GM12865 (cell line): ENCODE results near the gene URGCP.

Experiments
- DNase-seq: peaks from one replicate; pipeline ENCODE4 v3.0.0; 2010; ENCODE audit warnings: low read depth
- H3K4me3 ChIP-seq: 2 replicates; pipeline ENCODE4 v1.5.1; 2011; ENCODE audit warnings: mild to moderate bottlenecking, low read depth, low read length, control low read depth
- CTCF ChIP-seq: IDR thresholded peaks from 2 replicates; pipeline ENCODE4 v1.5.1; 2011; ENCODE audit warnings: low read length, control low read depth, low read depth, inconsistent platforms; ENCODE audit not compliant: insufficient read depth; ENCODE audit errors: missing control alignments

Gene URGCP

DNA sequence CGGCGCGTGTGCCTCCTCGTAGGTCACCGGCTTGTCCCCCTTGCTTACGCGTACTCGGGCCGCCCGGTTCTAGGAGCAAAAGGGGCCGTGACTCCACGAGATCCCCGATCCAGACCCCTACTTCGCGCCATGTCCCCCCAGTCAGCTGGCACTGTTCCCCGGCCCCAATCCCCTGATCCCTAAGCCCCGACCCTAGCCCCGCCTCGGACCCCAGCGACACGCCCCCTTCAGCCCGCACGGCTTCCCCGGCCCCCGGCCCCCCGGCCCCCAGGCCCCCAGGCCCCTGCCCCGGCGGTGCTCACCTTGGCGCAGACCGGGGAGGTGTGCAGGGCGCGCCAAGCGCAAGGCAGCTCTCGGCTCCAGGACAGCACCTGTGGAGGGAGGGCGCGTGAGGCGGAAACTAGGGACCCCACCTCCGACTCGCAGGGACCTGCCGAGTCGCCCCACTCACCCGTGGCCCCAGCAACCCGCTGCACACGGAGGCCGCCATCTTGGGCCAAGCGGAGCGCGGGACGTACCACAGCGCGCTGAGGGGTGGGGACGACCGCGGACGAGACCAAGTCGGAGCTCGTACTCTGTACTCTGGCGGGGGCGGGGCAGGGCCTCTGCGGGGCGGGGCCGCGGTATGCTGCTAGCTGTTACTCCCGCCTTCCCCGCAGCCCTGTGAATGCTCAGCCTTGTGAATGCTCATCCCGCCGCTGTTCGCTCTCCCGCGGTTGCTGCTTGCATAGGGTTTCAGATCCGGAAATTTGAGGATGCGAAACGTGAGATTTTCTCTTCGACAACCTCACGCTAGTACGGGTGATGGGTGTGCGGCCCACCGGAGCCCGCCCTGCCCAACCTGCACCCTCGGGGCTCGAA is 37.2 kb downstream of the URGCP start, which contains the start of gene MRPS24:
Gene MRPS24, minus strand, starts transcription at position 512 of the 861 bp plus-strand sequence. Its CDS starts 22 bp downstream, at position 490.
- DNase-seq: peak; percentile 98
- peak within 1 kb of the TSS; percentile 86 for H3K4me3 ChIP-seq
- no peak for TF ChIP-seq CTCF

GRCh38 chr7:43868681-43869005 is 37.8 kb downstream of the URGCP start:
- no peak for DNase-seq
- no peak for TF ChIP-seq CTCF

GRCh38 chr7:43868181-43868580 is 38.2 kb downstream of the URGCP start:
- DNase-seq: peak; percentile 21

More at GRCh38 chr7:43868681-43869005, 37.8 kb downstream of the URGCP start:
- H3K4me3 ChIP-seq: peak overlapping the region; percentile 86

GRCh38 chr7:43865277-43865676 is 41.1 kb downstream of the URGCP start:
- no peak for DNase-seq
- no peak for TF ChIP-seq CTCF

More at GRCh38 chr7:43868181-43868580, 38.2 kb downstream of the URGCP start:
- TF ChIP-seq CTCF: no peak
- peak overlapping the region; percentile 86 for H3K4me3 ChIP-seq

GRCh38 chr7:43864126-43864525 is 42.3 kb downstream of the URGCP start:
- no peak for TF ChIP-seq CTCF
- no peak overlapping the region for H3K4me3 ChIP-seq
- DNase-seq: no peak

More at GRCh38 chr7:43865277-43865676, 41.1 kb downstream of the URGCP start:
- no peak overlapping the region for H3K4me3 ChIP-seq

DNA sequence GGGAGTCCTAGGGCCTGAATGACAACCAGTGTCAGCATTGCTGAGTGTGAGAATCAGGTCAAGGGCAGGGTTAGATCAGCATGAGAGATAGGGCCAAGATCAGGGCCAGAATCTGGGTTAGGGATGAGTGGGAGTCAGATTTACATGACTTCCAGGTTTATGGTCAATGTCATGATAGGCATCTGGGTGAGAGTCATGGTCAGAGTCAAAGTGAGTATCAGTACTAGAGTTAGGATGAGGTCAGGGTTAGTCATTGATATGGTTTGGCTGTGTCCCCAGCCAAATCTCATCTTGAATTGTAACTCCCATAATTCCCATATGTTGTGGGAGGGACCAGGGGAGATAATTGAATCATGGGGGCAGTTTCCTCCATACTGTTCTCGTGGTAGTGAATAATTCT is 49.4 kb downstream of the URGCP start:
- no peak for TF ChIP-seq CTCF
- no peak overlapping the region for H3K4me3 ChIP-seq
- no peak for DNase-seq
